OCI-M2 (cell line): ENCODE measurements around the gene GUK1.
"Not testable (repeated sequence)": the region's sequence is repeated elsewhere in the genome, so short reads cannot be mapped to it uniquely, and the experiment has no call there.

ENCODE experiments used
- DNase-seq: peaks from one replicate; lab custom pipeline; 2025; ENCODE audit not compliant: unreplicated experiment; lab: John Stamatoyannopoulos, UW

GUK1 gene

GRCh38 chr1:228104526-228105269 lies 35.4 kb upstream of the GUK1 start:
- DNase-seq, result no peak

- DNase-seq, result no peak
These were observed 34.6 kb upstream of the GUK1 start for GRCh38 chr1:228105270-228105995.

- no peak for DNase-seq
These were observed 33.9 kb upstream of the GUK1 start for GRCh38 chr1:228105996-228106799.

GRCh38 chr1:228106800-228107054 lies 33.4 kb upstream of the GUK1 start:
- DNase-seq, result no peak

- no peak for DNase-seq
These were observed 32.4 kb upstream of the GUK1 start for GRCh38 chr1:228107636-228108035.

GRCh38 chr1:228108055-228108690 lies 31.9 kb upstream of the GUK1 start:
- DNase-seq, result no peak

- DNase-seq, result no peak
These were observed 31.4 kb upstream of the GUK1 start for GRCh38 chr1:228108742-228109072.

- DNase-seq, result peak; percentile 72
These were observed 30.8 kb upstream of the GUK1 start, which contains the start of gene MRPL55 for GRCh38 chr1:228109073-228109961. TSS of gene MRPL55 (minus strand) at chr1:228109299. CDS start at chr1:228108260, 1,039 bp downstream.

- no peak for DNase-seq
These were observed 30.1 kb upstream of the GUK1 start for GRCh38 chr1:228109962-228110488.

- no peak for DNase-seq
These were observed 29.5 kb upstream of the GUK1 start for GRCh38 chr1:228110556-228110955.

GRCh38 chr1:228111315-228111714 lies 28.8 kb upstream of the GUK1 start:
- not testable (repeated sequence) for DNase-seq

GRCh38 chr1:228112167-228112566 lies 27.9 kb upstream of the GUK1 start:
- no peak for DNase-seq

GRCh38 chr1:228112617-228113016 lies 27.5 kb upstream of the GUK1 start:
- DNase-seq, result no peak

GRCh38 chr1:228114827-228115226 lies 25.3 kb upstream of the GUK1 start:
- no peak for DNase-seq

- DNase-seq, result no peak
These were observed 22.7 kb upstream of the GUK1 start for GRCh38 chr1:228117335-228117734.

- no peak for DNase-seq
These were observed 22.0 kb upstream of the GUK1 start for GRCh38 chr1:228118040-228118439.

- DNase-seq, result no peak
These were observed 19.7 kb upstream of the GUK1 start for GRCh38 chr1:228120351-228120750.

- DNase-seq, result no peak
These were observed 19.1 kb upstream of the GUK1 start for GRCh38 chr1:228120857-228121489.

GRCh38 chr1:228122921-228123441 lies 17.1 kb upstream of the GUK1 start:
- no peak for DNase-seq

- no peak for DNase-seq
These were observed 16.6 kb upstream of the GUK1 start for GRCh38 chr1:228123505-228123904.
